Activated naive CD8-positive, alpha-beta T cell treated with anti-CD3 and anti-CD28 coated beads, Interleukin-2, amount 10 ng/mL, durations not matched to agents 7 days and 5 days (primary cell): Measurements from ENCODE around the gene PCP2. TPM values are rescaled to one million over a fixed set of nuclear protein-coding genes. Genes with fewer than 3 reads are reported as not detected.

Experiments
- ATAC-seq: fragments of 150-1000 bp; cut with Tn5 transposase; one replicate; pipeline ENCODE4 v1.10.0; 2021; ENCODE audit warnings: low read depth, moderate library complexity
- POLR2A ChIA-PET: fragments of 350-600 bp; sonication (Branson Sonifier 250); formaldehyde crosslinking; loops from one replicate; lab custom pipeline; 2021; ENCODE audit warnings: antibody characterized with exemption; lab: Charles Lee
- DNase-seq: peaks from one replicate; pipeline ENCODE4 v3.0.0; 2021
- H3K27ac Mint-ChIP-seq: one replicate; pipeline ENCODE4 v1.8.0; 2022; ENCODE audit warnings: mild to moderate bottlenecking, mixed read lengths
- H3K27me3 Mint-ChIP-seq: one replicate; pipeline ENCODE4 v1.8.0; 2022; ENCODE audit warnings: mild to moderate bottlenecking, moderate library complexity, mixed read lengths
- H3K36me3 Mint-ChIP-seq: one replicate; pipeline ENCODE4 v1.8.0; 2021; ENCODE audit warnings: mild to moderate bottlenecking, mixed read lengths
- H3K4me1 Mint-ChIP-seq: one replicate; pipeline ENCODE4 v1.8.0; 2021; ENCODE audit warnings: mixed read lengths
- H3K4me3 Mint-ChIP-seq: one replicate; pipeline ENCODE4 v1.8.0; 2022; ENCODE audit warnings: mild to moderate bottlenecking, moderate library complexity, mixed read lengths
- H3K9me3 Mint-ChIP-seq: one replicate; pipeline ENCODE4 v1.8.0; 2021; ENCODE audit warnings: mixed read lengths
- total RNA-seq, 2 experiments: library from RNA; stranded (reverse); gene quantifications; one replicate each; pipeline ENCODE4 v1.2.3, GENCODE V29; 2021

PCP2 gene
- total RNA-seq, 2 experiments from 2014 or later, result 2.6 to 4.8 TPM

DNA sequence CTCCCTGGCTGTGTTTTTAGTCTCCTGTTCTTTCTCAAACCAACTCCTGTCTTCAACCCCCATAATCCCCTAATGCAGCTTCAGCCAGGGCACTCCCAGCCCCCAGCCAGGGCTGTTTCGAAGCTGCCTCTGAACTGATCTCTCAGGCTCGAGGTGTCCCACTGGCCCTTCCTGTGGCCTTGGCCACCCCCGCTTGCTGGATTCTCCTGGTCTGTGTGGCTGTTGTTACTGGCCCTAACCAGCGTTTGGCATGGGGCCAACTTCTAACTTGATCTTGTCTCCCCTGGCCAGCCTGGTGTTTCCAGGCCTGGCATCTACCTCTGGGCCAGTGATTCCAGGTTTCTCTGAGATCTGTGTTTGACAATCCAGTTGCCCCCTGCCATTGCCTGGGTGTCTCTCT lies 15.2 kb downstream of the PCP2 start:
- POLR2A ChIA-PET, result interaction anchor here (1.2 kb wide), 1 partner anchor 11 kb away, joined by 4 read pairs; the partner anchor contains the start of genes PET100 and XAB2
- Mint-ChIP-seq H3K27me3 (no peaks in the 10 kb centered on the region), H3K36me3 (peaks cover 14% of the 10 kb centered on the region), H3K4me3 (no peak overlapping the region), H3K9me3 (no peaks in the 10 kb centered on the region), H3K27ac (no peak overlapping the region), H3K4me1 (no peaks in the 10 kb centered on the region)
- DNase-seq (no peak), ATAC-seq (no peak)

DNA sequence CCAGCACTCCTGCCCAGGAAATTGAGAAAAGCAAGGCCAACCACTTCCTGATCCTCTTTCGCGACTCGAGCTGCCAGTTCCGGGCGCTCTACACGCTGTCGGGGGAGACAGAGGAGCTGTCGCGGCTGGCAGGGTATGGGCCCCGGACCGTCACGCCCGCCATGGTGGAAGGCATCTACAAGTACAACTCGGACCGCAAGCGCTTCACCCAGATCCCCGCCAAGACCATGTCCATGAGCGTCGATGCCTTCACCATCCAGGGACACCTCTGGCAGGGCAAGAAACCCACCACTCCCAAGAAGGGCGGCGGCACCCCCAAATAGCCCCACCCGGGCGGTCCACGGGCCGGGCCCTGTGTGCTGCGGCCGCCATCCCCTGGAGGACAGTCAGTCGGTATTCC lies 15.8 kb downstream of the PCP2 start:
- Mint-ChIP-seq H3K4me3 (no peak overlapping the region), H3K9me3 (no peaks in the 10 kb centered on the region), H3K27ac (no peak overlapping the region), H3K4me1 (no peaks in the 10 kb centered on the region), H3K27me3 (no peaks in the 10 kb centered on the region), H3K36me3 (peaks cover 11% of the 10 kb centered on the region)
- ATAC-seq (no peak), DNase-seq (no peak)
- POLR2A ChIA-PET, result interaction anchor here (1.2 kb wide), 1 partner anchor 12 kb away, joined by 4 read pairs; the partner anchor contains the start of genes PET100 and XAB2

DNA sequence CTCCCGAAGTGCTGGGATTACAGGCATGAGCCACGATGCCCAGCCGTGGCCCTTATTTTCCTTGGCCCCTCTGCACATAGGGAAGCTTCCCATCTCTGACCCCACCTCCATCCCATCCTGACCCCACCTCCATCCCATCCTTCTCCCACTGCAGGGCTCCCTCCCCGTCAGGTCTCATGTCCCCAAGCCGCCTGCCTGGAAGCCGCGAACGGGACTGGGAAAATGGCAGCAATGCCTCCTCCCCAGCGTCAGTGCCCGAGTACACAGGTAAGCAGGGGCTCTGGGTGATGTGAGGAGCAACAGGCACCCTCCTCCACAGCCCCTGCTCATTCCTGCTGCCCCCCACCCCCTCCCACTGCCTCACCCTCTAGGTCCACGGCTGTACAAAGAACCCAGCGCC lies 16.3 kb downstream of the PCP2 start:
- Mint-ChIP-seq H3K27ac (no peak overlapping the region), H3K9me3 (no peaks in the 10 kb centered on the region), H3K36me3 (peaks cover 11% of the 10 kb centered on the region), H3K4me3 (no peak overlapping the region), H3K4me1 (no peaks in the 10 kb centered on the region), H3K27me3 (no peaks in the 10 kb centered on the region)
- ATAC-seq (no peak), DNase-seq (no peak)
- POLR2A ChIA-PET, result no interaction called here

DNA sequence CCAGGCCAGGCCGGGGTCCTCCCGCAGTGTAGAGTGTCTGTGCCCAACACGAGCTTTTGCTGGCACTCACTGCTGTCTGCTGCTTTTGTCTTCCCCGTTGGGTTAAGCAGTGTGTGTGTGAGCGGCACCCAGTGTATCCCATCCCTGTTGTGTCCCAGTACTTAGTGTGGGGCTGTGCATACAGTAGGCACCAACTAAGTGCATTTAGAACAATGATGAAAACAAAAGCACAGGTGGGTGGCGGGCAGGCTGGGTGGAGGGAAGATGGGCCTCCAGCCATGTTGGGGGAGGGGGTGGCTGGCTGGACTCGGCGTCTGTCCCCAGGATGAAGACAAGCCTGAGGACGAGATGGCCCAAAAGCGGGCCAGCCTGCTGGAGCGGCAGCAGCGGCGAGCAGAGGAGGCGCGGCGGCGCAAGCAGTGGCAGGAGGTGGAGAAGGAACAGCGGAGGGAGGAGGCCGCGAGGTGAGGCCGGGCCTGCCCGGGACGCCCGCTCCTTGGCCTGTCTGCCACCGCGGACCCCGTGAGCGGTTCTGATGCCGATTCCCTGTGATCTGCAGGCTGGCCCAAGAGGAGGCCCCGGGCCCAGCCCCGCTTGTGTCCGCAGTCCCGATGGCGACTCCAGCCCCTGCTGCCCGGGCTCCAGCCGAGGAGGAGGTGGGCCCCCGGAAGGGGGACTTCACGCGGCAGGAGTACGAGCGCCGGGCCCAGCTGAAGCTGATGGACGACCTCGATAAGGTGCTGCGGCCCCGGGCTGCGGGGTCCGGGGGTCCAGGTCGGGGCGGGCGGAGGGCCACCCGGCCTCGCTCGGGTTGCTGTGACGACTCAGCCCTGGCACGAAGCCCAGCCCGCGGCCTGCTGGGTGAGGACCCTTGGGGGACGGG lies 18.4 kb downstream of the PCP2 start:
- no peaks in the 10 kb centered on the region for H3K27me3 Mint-ChIP-seq
- H3K27ac Mint-ChIP-seq, result no peak overlapping the region
- POLR2A ChIA-PET, result no interaction called here
- ATAC-seq (no peak), DNase-seq (no peak)
- H3K9me3 Mint-ChIP-seq, result no peaks in the 10 kb centered on the region
- no peaks in the 10 kb centered on the region for H3K4me1 Mint-ChIP-seq
- H3K36me3 Mint-ChIP-seq, result peaks cover 7% of the 10 kb centered on the region
- H3K4me3 Mint-ChIP-seq, result no peak overlapping the region

DNA sequence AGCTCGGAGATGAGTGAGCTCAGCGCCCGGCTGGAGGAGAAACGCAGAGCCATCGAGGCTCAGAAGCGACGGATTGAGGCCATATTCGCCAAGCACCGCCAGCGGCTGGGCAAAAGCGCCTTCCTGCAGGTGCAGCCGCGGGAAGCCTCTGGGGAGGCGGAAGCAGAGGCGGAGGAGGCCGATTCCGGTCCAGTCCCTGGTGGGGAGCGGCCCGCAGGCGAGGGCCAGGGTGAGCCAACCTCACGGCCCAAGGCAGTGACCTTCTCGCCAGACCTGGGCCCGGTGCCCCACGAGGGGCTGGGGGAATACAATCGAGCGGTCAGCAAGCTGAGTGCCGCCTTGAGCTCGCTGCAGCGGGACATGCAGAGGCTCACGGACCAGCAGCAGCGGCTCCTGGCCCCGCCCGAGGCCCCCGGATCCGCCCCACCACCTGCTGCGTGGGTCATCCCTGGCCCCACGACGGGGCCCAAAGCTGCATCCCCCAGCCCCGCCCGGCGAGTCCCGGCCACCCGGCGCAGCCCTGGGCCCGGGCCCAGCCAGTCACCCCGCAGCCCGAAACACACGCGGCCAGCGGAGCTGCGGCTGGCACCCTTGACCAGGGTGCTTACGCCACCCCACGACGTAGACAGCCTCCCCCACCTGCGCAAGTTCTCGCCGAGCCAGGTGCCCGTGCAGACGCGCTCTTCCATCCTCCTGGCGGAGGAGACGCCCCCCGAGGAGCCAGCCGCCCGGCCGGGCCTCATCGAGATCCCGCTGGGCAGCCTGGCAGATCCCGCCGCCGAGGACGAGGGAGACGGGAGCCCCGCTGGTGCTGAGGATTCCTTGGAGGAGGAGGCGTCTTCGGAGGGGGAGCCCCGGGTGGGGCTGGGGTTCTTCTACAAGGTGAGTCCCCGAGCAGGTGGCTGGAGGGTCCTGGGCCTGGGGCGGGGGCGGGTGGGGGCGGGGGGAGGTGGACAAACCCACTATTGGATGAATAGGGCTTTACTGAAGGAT lies 20.9 kb downstream of the PCP2 start:
- no peak overlapping the region for H3K4me3 Mint-ChIP-seq
- H3K27me3 Mint-ChIP-seq, result no peaks in the 10 kb centered on the region
- H3K27ac Mint-ChIP-seq, result no peak overlapping the region
- no peak for ATAC-seq
- POLR2A ChIA-PET, result no interaction called here
- DNase-seq, result no peak
- H3K9me3 Mint-ChIP-seq, result no peaks in the 10 kb centered on the region
- H3K36me3 Mint-ChIP-seq, result peaks cover 2% of the 10 kb centered on the region
- no peaks in the 10 kb centered on the region for H3K4me1 Mint-ChIP-seq

DNA sequence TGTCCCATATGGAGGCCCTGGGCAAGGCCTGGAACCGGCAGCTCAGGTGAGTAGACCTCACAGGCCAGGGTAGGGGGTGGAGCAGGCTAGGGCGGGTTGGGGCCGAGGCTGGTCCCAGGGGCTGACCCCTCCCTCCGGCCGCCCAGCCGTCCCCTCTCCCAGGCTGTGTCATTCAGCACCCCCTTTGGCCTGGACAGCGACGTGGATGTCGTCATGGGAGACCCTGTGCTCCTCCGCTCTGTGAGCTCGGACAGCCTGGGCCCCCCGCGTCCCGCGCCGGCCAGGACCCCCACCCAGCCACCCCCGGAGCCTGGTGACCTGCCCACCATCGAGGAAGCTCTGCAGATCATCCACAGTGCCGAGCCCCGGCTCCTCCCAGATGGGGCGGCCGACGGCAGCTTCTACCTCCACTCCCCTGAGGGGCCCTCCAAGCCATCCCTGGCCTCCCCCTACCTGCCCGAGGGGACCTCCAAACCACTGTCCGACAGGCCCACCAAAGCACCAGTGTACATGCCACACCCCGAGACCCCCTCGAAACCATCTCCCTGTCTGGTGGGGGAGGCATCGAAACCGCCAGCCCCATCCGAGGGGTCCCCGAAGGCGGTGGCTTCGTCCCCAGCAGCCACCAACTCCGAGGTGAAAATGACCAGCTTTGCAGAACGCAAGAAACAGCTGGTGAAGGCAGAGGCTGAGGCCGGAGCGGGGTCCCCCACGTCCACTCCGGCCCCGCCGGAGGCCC lies 21.8 kb downstream of the PCP2 start:
- Mint-ChIP-seq H3K4me1 (no peaks in the 10 kb centered on the region), H3K9me3 (no peaks in the 10 kb centered on the region), H3K27ac (no peak overlapping the region), H3K27me3 (no peaks in the 10 kb centered on the region), H3K36me3 (no peaks in the 10 kb centered on the region), H3K4me3 (no peak overlapping the region)
- ATAC-seq (no peak), DNase-seq (no peak)
- POLR2A ChIA-PET, result no interaction called here

DNA sequence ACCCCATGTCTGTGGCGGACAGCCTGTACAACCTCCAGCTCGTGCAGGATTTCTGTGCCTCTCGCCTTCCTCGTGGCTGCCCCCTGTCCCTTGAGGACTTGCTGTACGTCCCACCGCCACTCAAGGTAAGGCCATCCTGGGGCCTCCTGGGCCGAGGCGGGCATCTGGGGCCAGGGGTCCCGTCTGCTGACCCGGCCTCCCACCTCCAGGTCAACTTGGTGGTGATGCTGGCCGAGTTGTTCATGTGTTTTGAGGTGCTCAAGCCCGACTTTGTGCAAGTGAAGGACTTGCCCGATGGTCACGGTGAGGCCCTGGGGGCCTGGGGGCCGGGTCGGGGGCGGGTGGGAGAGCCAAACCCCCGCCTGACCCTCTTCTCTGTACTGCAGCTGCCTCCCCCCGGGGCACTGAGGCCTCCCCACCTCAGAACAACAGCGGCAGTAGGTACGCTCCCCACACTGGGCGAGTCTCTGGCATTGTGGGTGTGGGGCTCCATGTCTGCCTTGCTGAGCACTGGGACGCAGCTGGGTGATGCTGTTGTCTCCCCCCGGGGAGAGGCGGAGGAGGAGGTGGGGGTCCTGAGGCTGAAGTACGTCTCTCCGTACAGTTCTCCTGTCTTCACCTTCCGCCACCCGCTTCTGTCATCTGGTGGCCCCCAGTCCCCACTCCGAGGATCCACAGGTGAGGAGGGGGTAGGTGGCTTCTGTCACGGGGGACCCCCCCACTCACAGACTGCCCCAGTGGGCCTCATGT lies 22.9 kb downstream of the PCP2 start:
- POLR2A ChIA-PET, result no interaction called here
- H3K27ac Mint-ChIP-seq, result no peak overlapping the region
- no peak overlapping the region for H3K4me3 Mint-ChIP-seq
- ATAC-seq (no peak), DNase-seq (no peak)
- no peaks in the 10 kb centered on the region for H3K9me3 Mint-ChIP-seq
- H3K36me3 Mint-ChIP-seq, result no peaks in the 10 kb centered on the region
- no peaks in the 10 kb centered on the region for H3K4me1 Mint-ChIP-seq
- no peaks in the 10 kb centered on the region for H3K27me3 Mint-ChIP-seq

DNA sequence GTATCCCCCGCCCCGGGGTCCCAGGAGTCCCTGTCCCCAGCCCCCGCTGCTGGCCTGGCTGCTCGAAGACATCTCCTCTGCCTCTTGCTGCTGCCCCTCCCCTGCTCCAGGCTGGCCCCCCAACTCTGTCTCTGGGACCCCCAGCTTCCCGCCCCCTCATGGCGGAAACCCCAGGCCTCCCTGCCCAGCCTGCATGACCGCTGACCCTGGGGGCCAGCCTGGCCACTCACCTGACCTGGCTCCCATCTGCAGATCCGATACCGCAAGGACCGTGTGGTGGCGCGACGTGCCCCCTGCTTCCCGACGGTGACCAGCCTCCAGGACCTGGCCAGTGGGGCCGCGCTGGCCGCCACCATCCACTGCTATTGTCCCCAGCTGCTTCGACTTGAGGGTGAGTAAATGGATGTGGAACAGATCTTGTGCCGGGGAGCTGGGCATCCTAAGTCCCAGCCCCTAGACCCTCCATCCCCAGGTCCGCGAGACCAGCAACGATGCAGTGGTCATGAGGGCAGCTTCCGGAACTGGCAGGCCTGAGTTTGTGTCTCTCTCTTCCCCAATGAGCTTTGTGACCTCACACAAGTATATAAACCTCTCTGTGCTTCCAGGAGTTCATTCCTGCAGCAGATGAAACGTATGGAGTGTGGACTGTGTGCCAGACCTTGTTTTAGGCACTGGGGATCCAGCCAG lies 25.5 kb downstream of the PCP2 start:
- Mint-ChIP-seq H3K4me3 (no peak overlapping the region), H3K36me3 (no peaks in the 10 kb centered on the region), H3K9me3 (no peaks in the 10 kb centered on the region), H3K27ac (no peak overlapping the region), H3K4me1 (peaks cover 2% of the 10 kb centered on the region), H3K27me3 (no peaks in the 10 kb centered on the region)
- ATAC-seq (no peak), DNase-seq (no peak)
- POLR2A ChIA-PET, result no interaction called here

DNA sequence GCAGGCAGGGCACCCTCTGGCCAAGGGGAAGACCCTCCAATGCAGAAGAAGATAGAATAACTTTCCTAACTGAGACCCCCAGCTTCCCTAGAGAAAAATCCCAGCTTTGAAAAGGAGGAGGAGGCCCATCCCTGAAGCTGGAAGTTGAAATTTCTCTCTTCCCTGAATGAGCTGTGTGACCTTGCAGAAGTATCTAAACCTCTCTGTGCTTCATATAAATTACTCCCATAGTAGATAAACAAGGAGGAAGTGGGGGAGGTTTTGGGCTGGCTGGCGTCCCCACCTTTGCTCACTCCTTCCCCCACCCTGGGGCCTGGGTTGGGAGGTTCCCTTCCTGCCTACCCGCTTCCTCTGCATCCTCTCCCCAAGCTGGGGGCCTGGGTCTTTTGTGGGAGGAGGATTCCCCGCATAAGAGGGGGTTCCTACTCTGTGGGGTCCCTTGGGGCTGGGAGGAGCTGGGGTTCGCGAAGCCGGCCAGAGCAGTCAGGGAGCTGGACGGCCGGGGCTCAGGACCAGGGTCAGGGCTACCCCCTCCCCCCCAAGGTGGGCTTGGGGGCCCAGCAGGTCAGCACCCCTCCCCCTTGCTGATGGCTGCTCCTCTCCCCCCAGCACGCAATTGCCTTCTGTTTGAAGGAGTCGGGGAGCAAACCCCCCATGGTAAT lies 26.2 kb downstream of the PCP2 start:
- no peak for DNase-seq
- Mint-ChIP-seq H3K4me1 (peaks cover 2% of the 10 kb centered on the region), H3K27me3 (peaks cover 1% of the 10 kb centered on the region), H3K9me3 (no peaks in the 10 kb centered on the region), H3K27ac (no peak overlapping the region), H3K36me3 (no peaks in the 10 kb centered on the region), H3K4me3 (no peak overlapping the region)
- no peak for ATAC-seq
- POLR2A ChIA-PET, result no interaction called here

DNA sequence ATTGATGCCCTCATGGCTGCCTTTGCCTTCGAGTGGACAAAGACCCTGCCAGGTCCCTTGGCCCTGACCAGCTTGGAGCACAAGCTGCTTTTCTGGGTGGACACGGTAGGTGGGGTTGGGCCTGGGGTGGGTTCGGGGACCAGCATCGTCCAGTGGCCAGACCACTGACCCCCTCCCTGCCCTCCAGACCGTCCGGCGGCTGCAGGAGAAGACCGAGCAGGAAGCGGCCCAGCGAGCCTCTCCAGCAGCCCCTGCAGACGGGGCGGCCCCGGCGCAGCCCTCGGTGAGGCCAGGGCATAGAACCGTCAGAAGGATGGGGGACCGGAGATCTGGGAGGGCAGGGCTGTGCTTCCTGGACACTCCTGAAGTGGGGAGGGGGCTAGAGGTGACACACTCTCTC lies 27.2 kb downstream of the PCP2 start:
- POLR2A ChIA-PET, result no interaction called here
- H3K9me3 Mint-ChIP-seq, result no peaks in the 10 kb centered on the region
- no peak overlapping the region for H3K4me3 Mint-ChIP-seq
- H3K36me3 Mint-ChIP-seq, result no peaks in the 10 kb centered on the region
- peaks cover 3% of the 10 kb centered on the region for H3K27me3 Mint-ChIP-seq
- DNase-seq (no peak), ATAC-seq (no peak)
- no peak overlapping the region for H3K27ac Mint-ChIP-seq
- H3K4me1 Mint-ChIP-seq, result peaks cover 3% of the 10 kb centered on the region

DNA sequence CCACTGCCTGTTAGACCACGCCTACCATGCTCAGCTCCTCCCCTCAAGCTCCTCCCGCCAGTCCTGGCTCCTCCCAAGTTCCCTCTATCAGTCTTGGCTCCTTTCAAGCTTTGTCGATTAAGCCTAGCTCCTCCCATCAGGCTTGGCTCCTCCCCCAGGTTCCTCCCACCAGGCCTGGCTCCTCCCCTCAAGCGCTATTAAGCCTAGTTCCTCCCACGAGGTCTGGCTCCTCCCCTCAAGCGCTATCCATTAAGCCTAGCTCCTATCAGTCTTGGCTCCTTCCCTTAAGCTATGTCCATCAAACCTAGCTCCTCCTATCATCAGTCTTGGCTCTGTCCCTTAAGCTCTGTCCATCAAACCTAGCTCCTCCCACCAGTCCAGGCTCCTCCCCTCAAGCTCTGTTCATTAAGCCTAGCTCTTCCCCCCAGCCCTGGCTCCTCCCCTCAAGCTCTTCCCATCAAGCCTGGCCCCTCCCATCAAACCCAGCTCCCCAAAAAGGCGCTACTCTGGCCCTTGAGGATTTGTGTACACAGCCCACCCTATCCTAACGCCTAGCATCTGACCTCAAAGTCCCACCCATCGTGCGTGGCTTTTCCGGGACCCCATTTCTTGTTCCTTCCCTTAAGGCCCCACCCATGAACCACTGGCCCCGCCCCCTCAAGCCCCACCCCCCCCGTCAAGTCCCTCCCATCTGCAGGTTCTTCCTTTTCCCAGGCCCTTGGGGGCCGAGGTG lies 27.9 kb downstream of the PCP2 start:
- DNase-seq, result no peak
- Mint-ChIP-seq H3K27ac (no peak overlapping the region), H3K36me3 (no peaks in the 10 kb centered on the region), H3K4me3 (no peak overlapping the region), H3K4me1 (peaks cover 3% of the 10 kb centered on the region), H3K9me3 (no peaks in the 10 kb centered on the region), H3K27me3 (peaks cover 3% of the 10 kb centered on the region)
- POLR2A ChIA-PET, result no interaction called here
- ATAC-seq, result peak; percentile 58
